Thyroid gland (tissue), 4 donors: ENCODE results near the gene ZMIZ1.

Experiments used
- POLR2A ChIP-seq, 2 donors: fragments of 450-650 bp; IDR thresholded peaks; one replicate each; pipeline ENCODE4 v1.6.1; 2017; ENCODE audit warnings: antibody characterized with exemption in 2 of 2, mild to moderate bottlenecking in 2 of 2, moderate library complexity in 1 of 2
- TF ChIP-seq, protein P1 (sequence below), 6 experiments: fragments of 200-600 bp in 3 of 6; fragments of 450-650 bp in 3 of 6; sonication (generic) in 3 of 6; IDR thresholded peaks; one replicate each; pipeline ENCODE4 v1.5.1; 2016 to 2019; ENCODE audit warnings: antibody characterized with exemption in 6 of 6, mild to moderate bottlenecking in 2 of 6, inconsistent platforms in 1 of 6, moderate library complexity in 1 of 6

DNA sequence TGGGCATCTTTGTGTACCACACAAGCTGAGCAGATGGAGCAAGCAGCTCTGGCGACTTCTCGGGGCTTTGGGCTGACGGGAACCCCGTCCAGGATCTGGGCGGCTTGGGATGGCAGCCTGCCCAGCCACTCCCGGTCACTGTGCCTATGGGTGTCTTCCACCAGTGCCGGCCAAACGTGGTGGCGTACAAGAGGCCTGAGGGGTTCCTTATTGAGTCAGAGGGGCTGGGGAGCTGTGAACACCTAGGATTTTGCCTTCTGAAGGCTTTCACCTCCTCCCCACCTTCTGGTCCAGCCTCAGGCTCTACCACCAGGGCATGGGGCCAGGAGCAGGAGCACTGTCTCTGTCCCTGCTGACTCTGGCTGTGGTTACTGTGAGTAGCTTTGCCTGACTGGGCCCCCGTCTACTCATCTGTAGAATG, 206.7 kb downstream of the ZMIZ1 start:
- TF ChIP-seq, protein P1, sequence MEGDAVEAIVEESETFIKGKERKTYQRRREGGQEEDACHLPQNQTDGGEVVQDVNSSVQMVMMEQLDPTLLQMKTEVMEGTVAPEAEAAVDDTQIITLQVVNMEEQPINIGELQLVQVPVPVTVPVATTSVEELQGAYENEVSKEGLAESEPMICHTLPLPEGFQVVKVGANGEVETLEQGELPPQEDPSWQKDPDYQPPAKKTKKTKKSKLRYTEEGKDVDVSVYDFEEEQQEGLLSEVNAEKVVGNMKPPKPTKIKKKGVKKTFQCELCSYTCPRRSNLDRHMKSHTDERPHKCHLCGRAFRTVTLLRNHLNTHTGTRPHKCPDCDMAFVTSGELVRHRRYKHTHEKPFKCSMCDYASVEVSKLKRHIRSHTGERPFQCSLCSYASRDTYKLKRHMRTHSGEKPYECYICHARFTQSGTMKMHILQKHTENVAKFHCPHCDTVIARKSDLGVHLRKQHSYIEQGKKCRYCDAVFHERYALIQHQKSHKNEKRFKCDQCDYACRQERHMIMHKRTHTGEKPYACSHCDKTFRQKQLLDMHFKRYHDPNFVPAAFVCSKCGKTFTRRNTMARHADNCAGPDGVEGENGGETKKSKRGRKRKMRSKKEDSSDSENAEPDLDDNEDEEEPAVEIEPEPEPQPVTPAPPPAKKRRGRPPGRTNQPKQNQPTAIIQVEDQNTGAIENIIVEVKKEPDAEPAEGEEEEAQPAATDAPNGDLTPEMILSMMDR (IDR thresholded peaks at IDR 0.05) = no peak
- no peak for TF ChIP-seq POLR2A (IDR thresholded peaks at IDR 0.05)
